H1 (cell line): ENCODE measurements around the gene MYNN. TPM values are rescaled to one million over a fixed set of nuclear protein-coding genes. Genes with fewer than 3 reads are reported as not detected.

Source experiments
- CTCF ChIA-PET: fragments of 300-600 bp; sonication (Branson Sonifier 250); formaldehyde crosslinking; loops from one replicate; lab custom pipeline; 2021; ENCODE audit not compliant: partially characterized antibody; lab: Charles Lee
- POLR2A ChIA-PET: fragments of 300-600 bp; sonication (Branson Sonifier 250); formaldehyde crosslinking; loops from one replicate; lab custom pipeline; 2021; ENCODE audit warnings: inconsistent platforms; ENCODE audit not compliant: partially characterized antibody; lab: Charles Lee
- DNase-seq, 2 experiments: peaks; one replicate each; pipeline versions ENCODE4 v3.0.0 to v3.0.0-alpha.2; 2010 to 2022; ENCODE audit warnings: low spot score in 2 of 2, low read depth in 1 of 2, mixed read lengths in 1 of 2
- FAIRE-seq: peaks from 2 replicates; lab custom pipeline; 2011; peaks lifted over from hg19 to GRCh38; lab: Jason Lieb, UNC
- H2AFZ ChIP-seq: 2 replicates; pipeline ENCODE4 v1.8.1; 2012; ENCODE audit warnings: low read length, inconsistent platforms
- H2AK5ac ChIP-seq: 2 replicates; pipeline ENCODE4 v1.6.1; 2013; ENCODE audit warnings: low read depth, low read length
- H2BK120ac ChIP-seq: replicated peaks from 2 replicates; pipeline ENCODE3; 2013; ENCODE audit warnings: low read depth, low read length, inconsistent platforms
- H2BK12ac ChIP-seq: 2 replicates; pipeline ENCODE4 v1.6.1; 2013; ENCODE audit warnings: low read depth, low read length
- H2BK15ac ChIP-seq: 2 replicates; pipeline ENCODE4 v1.6.1; 2013; ENCODE audit warnings: low read length
- H2BK20ac ChIP-seq: 2 replicates; pipeline ENCODE4 v1.6.1; 2013; ENCODE audit warnings: low read length
- H2BK5ac ChIP-seq: 2 replicates; pipeline ENCODE4 v1.6.1; 2013; ENCODE audit warnings: low read depth, low read length
- H3K14ac ChIP-seq: 2 replicates; pipeline ENCODE4 v1.6.1; 2013; ENCODE audit warnings: inconsistent platforms; ENCODE audit not compliant: insufficient read length
- H3K18ac ChIP-seq: 2 replicates; pipeline ENCODE4 v1.6.1; 2013; ENCODE audit warnings: low read length; ENCODE audit errors: extremely low read depth
- H3K23ac ChIP-seq: 2 replicates; pipeline ENCODE4 v1.6.1; 2013; ENCODE audit warnings: inconsistent platforms; ENCODE audit not compliant: insufficient read length
- H3K23me2 ChIP-seq: 2 replicates; pipeline ENCODE4 v1.6.1; 2013; ENCODE audit warnings: low read depth, low read length
- H3K27ac ChIP-seq: 2 replicates; pipeline ENCODE4 v1.6.1; 2011; ENCODE audit warnings: low read depth, low read length, inconsistent platforms
- H3K27me3 ChIP-seq, 4 experiments: replicated peaks in 1 of 4; 1 replicate in 1 of 4; 2 replicates in 3 of 4; pipeline versions ENCODE4 v1.6.1 to v1.8.1; 2011 to 2013; ENCODE audit warnings: low read length in 3 of 4, mild to moderate bottlenecking in 3 of 4, inconsistent platforms in 2 of 4, mixed read lengths in 2 of 4, moderate library complexity in 1 of 4; ENCODE audit not compliant: control insufficient read depth in 3 of 4, insufficient read depth in 3 of 4; ENCODE audit errors: extremely low read depth in 1 of 4
- H3K36me3 ChIP-seq, 4 experiments: 2 replicates each; pipeline versions ENCODE4 v1.6.1 to v1.8.1; 2011 to 2013; ENCODE audit warnings: mild to moderate bottlenecking in 4 of 4, low read length in 3 of 4, moderate library complexity in 2 of 4, control low read depth in 1 of 4, inconsistent platforms in 1 of 4; ENCODE audit not compliant: insufficient read depth in 4 of 4, control insufficient read depth in 2 of 4
- H3K4ac ChIP-seq: replicated peaks from 2 replicates; pipeline ENCODE3; 2013; ENCODE audit warnings: low read length, low read depth, mixed read lengths, inconsistent platforms; ENCODE audit not compliant: insufficient read length
- H3K4me1 ChIP-seq, 4 experiments: replicated peaks in 1 of 4; 1 replicate in 1 of 4; 2 replicates in 3 of 4; pipeline versions ENCODE4 v1.6.1 to v1.8.1; 2011 to 2013; ENCODE audit warnings: low read length in 3 of 4, inconsistent platforms in 2 of 4, mixed read lengths in 1 of 4; ENCODE audit not compliant: insufficient read depth in 4 of 4, control insufficient read depth in 3 of 4
- H3K4me2 ChIP-seq, 2 experiments: 2 replicates each; pipeline versions ENCODE4 v1.6.1 to v1.8.1; 2011 to 2013; ENCODE audit warnings: low read depth in 2 of 2, low read length in 2 of 2, control low read depth in 1 of 2, inconsistent platforms in 1 of 2, mild to moderate bottlenecking in 1 of 2; ENCODE audit not compliant: insufficient read depth in 1 of 2
- H3K4me3 ChIP-seq, 4 experiments: fragments of 200-600, 300-600 bp in 1 of 4; sonication (generic), shearing (Covaris generic), sonication (Bioruptor Twin) in 1 of 4; 2 replicates each; pipeline versions ENCODE4 v1.5.1 to v1.8.1; 2011 to 2016; ENCODE audit warnings: low read length in 4 of 4, low read depth in 3 of 4, control low read depth in 2 of 4, inconsistent platforms in 2 of 4, mild to moderate bottlenecking in 2 of 4, mixed read lengths in 1 of 4, moderate library complexity in 1 of 4; ENCODE audit not compliant: insufficient read depth in 2 of 4; ENCODE audit errors: extremely low read depth in 1 of 4
- H3K56ac ChIP-seq: replicated peaks from 2 replicates; pipeline ENCODE3; 2013; ENCODE audit warnings: low read depth, mild to moderate bottlenecking, mixed read lengths, low read length, inconsistent platforms; ENCODE audit not compliant: insufficient read length
- H3K79me1 ChIP-seq: 2 replicates; pipeline ENCODE4 v1.6.1; 2013; ENCODE audit warnings: low read depth, low read length, control low read depth
- H3K79me2 ChIP-seq, 2 experiments: 2 replicates each; pipeline versions ENCODE4 v1.6.1 to v1.8.1; 2012 to 2013; ENCODE audit warnings: low read length in 2 of 2, mild to moderate bottlenecking in 2 of 2, inconsistent platforms in 1 of 2; ENCODE audit not compliant: insufficient read depth in 2 of 2, control insufficient read depth in 1 of 2
- H3K9ac ChIP-seq, 4 experiments: replicated peaks in 1 of 4; 1 replicate in 1 of 4; 2 replicates in 3 of 4; pipeline versions ENCODE4 v1.6.1 to v1.8.1; 2011 to 2013; ENCODE audit warnings: low read depth in 3 of 4, low read length in 3 of 4, control low read depth in 2 of 4, mild to moderate bottlenecking in 2 of 4, moderate library complexity in 2 of 4, inconsistent platforms in 1 of 4; ENCODE audit errors: extremely low read depth in 1 of 4
- H3K9me3 ChIP-seq, 2 experiments: 2 replicates each; pipeline versions ENCODE4 v1.6.1 to v1.8.1; 2012 to 2013; ENCODE audit warnings: mild to moderate bottlenecking in 2 of 2, moderate library complexity in 2 of 2, control low read depth in 1 of 2, inconsistent platforms in 1 of 2, low read depth in 1 of 2, low read length in 1 of 2, mixed read lengths in 1 of 2; ENCODE audit not compliant: insufficient read depth in 2 of 2
- H4K20me1 ChIP-seq, 2 experiments: replicated peaks in 1 of 2; 2 replicates each; pipeline versions ENCODE3 to v1.8.1; 2011 to 2013; ENCODE audit warnings: inconsistent platforms in 2 of 2, low read length in 2 of 2, mild to moderate bottlenecking in 1 of 2; ENCODE audit not compliant: insufficient read depth in 2 of 2, control insufficient read depth in 1 of 2
- H4K5ac ChIP-seq: 2 replicates; pipeline ENCODE4 v1.6.1; 2013; ENCODE audit warnings: low read length, low read depth, mixed read lengths, inconsistent platforms; ENCODE audit not compliant: insufficient read length
- H4K8ac ChIP-seq: 2 replicates; pipeline ENCODE4 v1.8.0; 2013; ENCODE audit warnings: mild to moderate bottlenecking, moderate library complexity, low read length, inconsistent platforms; ENCODE audit not compliant: insufficient read depth; ENCODE audit errors: extremely low read depth
- H4K91ac ChIP-seq: replicated peaks from 2 replicates; pipeline ENCODE3; 2013; ENCODE audit warnings: low read length, mixed read lengths, inconsistent platforms; ENCODE audit not compliant: insufficient read length
- CHD1 ChIP-seq: IDR thresholded peaks from 2 replicates; pipeline ENCODE4 v1.6.1; 2012; ENCODE audit warnings: low read depth, low read length, improper control_type of control experiment
- RBBP5 ChIP-seq: IDR thresholded peaks from 2 replicates; pipeline ENCODE4 v1.7.1; 2012; ENCODE audit warnings: low read depth, mild to moderate bottlenecking, inconsistent platforms, low read length, moderate library complexity, borderline replicate concordance
- SIRT6 ChIP-seq: IDR thresholded peaks from one replicate; pipeline ENCODE4 v1.7.1; 2012; ENCODE audit warnings: low read length, inconsistent platforms
- SIX5 ChIP-seq: IDR thresholded peaks from 2 replicates; pipeline ENCODE4 v1.6.1; 2011; ENCODE audit warnings: mild to moderate bottlenecking, low read depth, low read length
- SP1 ChIP-seq: IDR thresholded peaks from 2 replicates; pipeline ENCODE4 v1.6.1; 2011; ENCODE audit warnings: low read depth, low read length
- SP2 ChIP-seq: IDR thresholded peaks from 2 replicates; pipeline ENCODE4 v1.6.1; 2012; ENCODE audit warnings: mild to moderate bottlenecking, low read length, inconsistent platforms
- WGBS, 2 experiments: shearing (Covaris generic) in 1 of 2; methylation state at CpG; one replicate each; pipeline versions ENCODE4 v1.1.6 to v1.1.7; 2013 to 2015; ENCODE audit warnings: low lambda C conversion rate in 2 of 2, mixed read lengths in 2 of 2, inconsistent platforms in 1 of 2, low coverage in 1 of 2, missing lambda C conversion rate in 1 of 2; ENCODE audit not compliant: insufficient replicate concordance in 2 of 2, insufficient coverage in 1 of 2, insufficient read length in 1 of 2; ENCODE audit errors: extremely low coverage in 1 of 2, missing lambda C conversion rate in 1 of 2; 5-methylcytosine and 5-hydroxymethylcytosine counted together
- polyA plus RNA-seq, 7 experiments: library from polyadenylated mRNA; depleted of rRNA in 3 of 7; stranded (reverse) in 5 of 7; unstranded in 2 of 7; fragments of >200 nt in 5 of 7; fragments of 200-250 nt in 2 of 7; gene quantifications; 1 replicate in 5 of 7; 2 replicates in 1 of 7; 4 replicates in 1 of 7; pipeline versions ENCODE4 v1.2.1 to v1.2.3, GENCODE V29; 2011 to 2013; ENCODE audit warnings: missing spikeins in 2 of 7, mixed read lengths in 2 of 7
- total RNA-seq: library from RNA; stranded (reverse); fragmentation: NEBNext Ultra II Directional; extraction: Animal tissue kit (Norgen Biotek cat#: 25700); gene quantifications from 2 replicates; pipeline ENCODE4 v1.2.1, GENCODE V29; 2021
- TF ChIP-seq, protein P1 (sequence below): IDR thresholded peaks from 2 replicates; pipeline ENCODE4 v1.6.1; 2012; ENCODE audit warnings: inconsistent platforms

MYNN gene
- total and polyA plus RNA-seq, 2 of the 8 experiments (the other 6 are each of a cell fraction or from before 2014, with no cell fraction given): 7.3 to 15.2 TPM

GRCh38 chr3:169755488-169755887 lies 17.7 kb upstream of the MYNN start:
- Histone ChIP-seq H2BK12ac (no peak overlapping the region), H3K14ac (no peak overlapping the region), H4K20me1 (no peaks in the 10 kb centered on the region), H3K27ac (no peak overlapping the region), H3K36me3 (no peaks in the 10 kb centered on the region), H2BK5ac (no peak overlapping the region), H2AK5ac (no peak overlapping the region), H3K9me3 (no peaks in the 10 kb centered on the region), H3K9ac (no peak overlapping the region), H3K4me3 (no peak overlapping the region), H4K5ac (no peak overlapping the region), H3K79me1 (no peaks in the 10 kb centered on the region), H3K18ac (no peak overlapping the region), H4K91ac (no peak overlapping the region), H3K79me2 (no peaks in the 10 kb centered on the region), H3K23me2 (no peaks in the 10 kb centered on the region), H3K23ac (no peak overlapping the region), H2BK120ac (no peak overlapping the region), H2BK15ac (no peak overlapping the region), H3K27me3 (peaks cover 0 to 1% (median 0%) of the 10 kb centered on the region in 4 experiments; a peak in 1 of 7 replicates), H4K8ac (no peak overlapping the region), H2AFZ (no peak overlapping the region), H3K4me2 (no peak overlapping the region), H3K4ac (no peak overlapping the region), H2BK20ac (no peak overlapping the region), H3K4me1 (no peaks in the 10 kb centered on the region), H3K56ac (no peak overlapping the region)
- TF ChIP-seq, protein P1, sequence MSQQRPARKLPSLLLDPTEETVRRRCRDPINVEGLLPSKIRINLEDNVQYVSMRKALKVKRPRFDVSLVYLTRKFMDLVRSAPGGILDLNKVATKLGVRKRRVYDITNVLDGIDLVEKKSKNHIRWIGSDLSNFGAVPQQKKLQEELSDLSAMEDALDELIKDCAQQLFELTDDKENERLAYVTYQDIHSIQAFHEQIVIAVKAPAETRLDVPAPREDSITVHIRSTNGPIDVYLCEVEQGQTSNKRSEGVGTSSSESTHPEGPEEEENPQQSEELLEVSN: no peak
- TF ChIP-seq SP2 (no peak), SP1 (no peak), SIRT6 (no peak), CHD1 (no peak), RBBP5 (no peak), SIX5 (no peak)
- ChIA-PET CTCF (no interaction called here), POLR2A (no interaction called here)
- 85% methylated on average over 2 of the region's 2 CpGs; no CpG with 5 or more reads in 1 of the 2 experiments for WGBS, 2 experiments
- FAIRE-seq (no peak), DNase-seq (no peak)
